ENCODE results near the gene RUFY2.

The RUFY2 gene

DNA sequence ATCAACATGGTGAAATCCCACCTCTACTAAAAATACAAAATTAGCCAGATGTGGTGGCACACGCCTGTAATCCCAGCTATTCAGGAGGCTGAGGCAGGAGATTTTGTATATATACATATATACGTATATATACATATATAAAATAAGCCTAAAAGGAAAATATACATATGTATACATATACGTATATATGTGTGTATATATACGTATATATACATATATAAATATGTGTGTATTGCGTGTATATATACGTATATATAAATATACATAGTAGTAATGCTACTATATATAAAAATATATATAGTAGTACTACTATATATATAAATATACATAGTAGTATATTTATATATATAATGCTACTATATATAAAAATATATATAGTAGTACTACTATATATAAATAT, 47.9 kb downstream of the RUFY2 start:
- Histone ChIP-seq H3K9ac (ENCODE audit: low read length) (no peak overlapping the region), H4K20me1 (ENCODE audit: insufficient read depth, low read length) (no peaks in the 10 kb centered on the region), H3K4me2 (ENCODE audit: low read length) (no peak overlapping the region), H3K9me3 (ENCODE audit: insufficient read depth, low read length) (no peaks in the 10 kb centered on the region), H3K27me3 (ENCODE audit: low read depth, low read length) (no peaks in the 10 kb centered on the region), H3K27ac (ENCODE audit: low read length) (no peak overlapping the region), H3K36me3 (replicated peaks; ENCODE audit: low read depth, low read length) (peaks cover 3% of the 10 kb centered on the region), H3K4me1 (ENCODE audit: low read length) (peaks cover 13% of the 10 kb centered on the region), H3K4me3 (ENCODE audit: low read length) (no peak overlapping the region), H2AFZ (ENCODE audit: low read depth, low read length) (no peak overlapping the region), H3K79me2 (ENCODE audit: low read length) (no peaks in the 10 kb centered on the region)
- TF ChIP-seq EZH2phosphoT487 (IDR thresholded peaks at IDR 0.05; ENCODE audit: low read depth): no peak
- no peak for TF ChIP-seq CTCF (IDR thresholded peaks at IDR 0.05; ENCODE audit: low read depth, low read length)

DNA sequence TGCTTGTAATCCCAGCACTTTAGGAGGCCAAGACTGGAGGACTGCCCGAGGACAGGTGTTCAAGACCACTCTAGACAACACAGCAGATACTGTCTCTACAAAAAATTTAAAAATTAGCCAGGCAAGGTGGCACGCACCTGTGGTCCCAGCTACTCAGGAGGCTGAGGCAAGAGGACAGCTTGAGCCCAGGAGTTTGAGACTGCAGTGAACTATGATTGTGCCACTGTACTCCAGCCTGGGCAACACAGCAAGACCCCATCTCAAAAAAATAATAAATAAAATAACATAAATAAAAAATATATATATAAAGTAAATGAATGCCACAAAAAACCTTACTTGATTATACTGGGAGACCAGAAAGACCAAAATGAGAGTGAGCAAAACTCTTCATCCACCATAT, 53.5 kb downstream of the RUFY2 start:
- Histone ChIP-seq H4K20me1 (ENCODE audit: insufficient read depth, low read length) (no peaks in the 10 kb centered on the region), H2AFZ (ENCODE audit: low read depth, low read length) (no peak overlapping the region), H3K36me3 (replicated peaks; ENCODE audit: low read depth, low read length) (no peaks in the 10 kb centered on the region), H3K4me3 (ENCODE audit: low read length) (no peak overlapping the region), H3K79me2 (ENCODE audit: low read length) (no peaks in the 10 kb centered on the region), H3K9ac (ENCODE audit: low read length) (no peak overlapping the region), H3K27ac (ENCODE audit: low read length) (no peak overlapping the region), H3K4me2 (ENCODE audit: low read length) (no peak overlapping the region), H3K9me3 (ENCODE audit: insufficient read depth, low read length) (no peaks in the 10 kb centered on the region), H3K27me3 (ENCODE audit: low read depth, low read length) (no peaks in the 10 kb centered on the region), H3K4me1 (ENCODE audit: low read length) (no peaks in the 10 kb centered on the region)
- TF ChIP-seq CTCF (IDR thresholded peaks at IDR 0.05; ENCODE audit: low read depth, low read length) (no peak), EZH2phosphoT487 (IDR thresholded peaks at IDR 0.05; ENCODE audit: low read depth) (no peak)

- H4K20me1 ChIP-seq (ENCODE audit: insufficient read depth, low read length): no peaks in the 10 kb centered on the region
- H3K4me1 ChIP-seq (ENCODE audit: low read length): no peaks in the 10 kb centered on the region
- H3K27me3 ChIP-seq (ENCODE audit: low read depth, low read length): no peaks in the 10 kb centered on the region
- H3K9ac ChIP-seq (ENCODE audit: low read length): no peak overlapping the region
- no peaks in the 10 kb centered on the region for H3K9me3 ChIP-seq (ENCODE audit: insufficient read depth, low read length)
- H3K27ac ChIP-seq (ENCODE audit: low read length): no peak overlapping the region
- no peaks in the 10 kb centered on the region for H3K79me2 ChIP-seq (ENCODE audit: low read length)
- H2AFZ ChIP-seq (ENCODE audit: low read depth, low read length): no peak overlapping the region
- H3K4me3 ChIP-seq (ENCODE audit: low read length): no peak overlapping the region
- TF ChIP-seq CTCF (IDR thresholded peaks at IDR 0.05; ENCODE audit: low read depth, low read length) (peak; percentile 52), EZH2phosphoT487 (IDR thresholded peaks at IDR 0.05; ENCODE audit: low read depth) (no peak)
- H3K36me3 ChIP-seq (replicated peaks; ENCODE audit: low read depth, low read length): peaks cover 10% of the 10 kb centered on the region
- H3K4me2 ChIP-seq (ENCODE audit: low read length): no peak overlapping the region
Measured at GRCh38 chr10:68348265-68348741, 58.8 kb downstream of the RUFY2 start.

GRCh38 chr10:68346774-68347173, 60.3 kb downstream of the RUFY2 start:
- Histone ChIP-seq H3K4me1 (ENCODE audit: low read length) (no peaks in the 10 kb centered on the region), H3K79me2 (ENCODE audit: low read length) (peaks cover 9% of the 10 kb centered on the region; the same call in 1 of the 2 replicates), H3K4me2 (ENCODE audit: low read length) (no peak overlapping the region), H3K9me3 (ENCODE audit: insufficient read depth, low read length) (no peaks in the 10 kb centered on the region), H3K36me3 (replicated peaks; ENCODE audit: low read depth, low read length) (peaks cover 20% of the 10 kb centered on the region), H3K4me3 (ENCODE audit: low read length) (no peak overlapping the region), H3K9ac (ENCODE audit: low read length) (no peak overlapping the region), H3K27me3 (ENCODE audit: low read depth, low read length) (no peaks in the 10 kb centered on the region), H3K27ac (ENCODE audit: low read length) (no peak overlapping the region), H4K20me1 (ENCODE audit: insufficient read depth, low read length) (no peaks in the 10 kb centered on the region), H2AFZ (ENCODE audit: low read depth, low read length) (no peak overlapping the region)
- no peak for TF ChIP-seq EZH2phosphoT487 (IDR thresholded peaks at IDR 0.05; ENCODE audit: low read depth)
